NCI-H2171 treated with DMSO at 0.1 percent for 48 hours (cell line): ENCODE measurements around the gene TNS1.
A peak's percentile ranks its signal among the peaks of the same experiment; 100 is the strongest.

ENCODE experiments used
- DNase-seq: peaks from one replicate; lab custom pipeline; 2025; lab: John Stamatoyannopoulos, UW

Gene TNS1

DNA sequence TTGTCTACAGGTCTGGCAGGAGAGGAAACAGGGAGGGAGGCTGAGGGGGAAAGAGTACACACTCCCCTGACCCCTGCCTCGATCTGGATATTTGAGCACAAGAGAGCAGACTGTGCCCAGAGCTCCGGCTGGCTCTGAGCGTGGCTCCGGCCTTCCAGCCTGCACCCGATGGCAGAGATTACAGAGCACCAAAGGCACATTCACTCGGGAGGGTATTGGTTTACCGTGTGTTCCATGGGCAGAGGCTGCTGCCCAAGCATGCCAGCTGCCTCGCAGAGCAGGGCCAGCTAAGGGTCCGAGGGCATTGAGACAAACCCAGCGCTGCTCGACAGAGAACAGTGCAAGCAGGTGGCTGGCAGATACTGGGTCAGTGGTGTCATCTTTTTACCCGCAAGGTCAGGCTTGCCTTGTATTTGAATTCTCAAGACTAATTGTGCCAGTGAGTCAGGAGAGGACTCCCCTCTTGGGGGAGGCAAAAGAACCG is 132.2 kb downstream of the TNS1 start:
- DNase-seq = no peak

- no peak for DNase-seq
These were observed 133.9 kb downstream of the TNS1 start for GRCh38 chr2:217868911-217869334.

DNA sequence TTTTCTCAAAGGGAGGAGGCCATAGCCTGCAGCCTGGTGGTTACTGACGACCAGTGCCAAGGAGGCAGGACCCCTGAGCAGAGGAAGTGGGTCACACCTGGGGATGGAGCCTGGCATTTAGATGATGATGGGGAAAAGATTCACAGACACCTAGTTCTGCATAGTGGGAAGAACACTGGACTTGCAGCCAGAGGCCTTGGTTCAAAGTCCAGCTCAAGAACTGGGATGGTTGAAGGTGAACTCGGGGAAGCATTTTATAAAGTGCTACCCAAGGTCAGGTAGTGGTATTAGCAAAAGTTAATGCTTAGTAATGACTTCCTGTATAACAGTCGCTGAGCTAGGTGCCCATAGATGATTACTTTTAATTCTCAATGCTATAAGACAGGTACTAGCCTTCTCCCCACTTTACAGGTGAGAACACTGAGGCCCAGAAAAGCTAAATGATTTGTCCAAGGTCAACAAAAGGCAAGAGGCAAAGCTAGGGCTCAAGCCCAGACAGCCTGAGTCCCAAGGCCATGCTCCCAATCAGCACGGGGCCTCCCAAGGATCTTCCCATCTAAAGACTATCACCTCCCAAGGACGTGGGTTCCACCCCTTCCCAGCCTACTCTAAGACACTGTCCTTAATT is 134.4 kb downstream of the TNS1 start:
- no peak for DNase-seq

GRCh38 chr2:217866457-217866856 is 136.3 kb downstream of the TNS1 start:
- no peak for DNase-seq

DNA sequence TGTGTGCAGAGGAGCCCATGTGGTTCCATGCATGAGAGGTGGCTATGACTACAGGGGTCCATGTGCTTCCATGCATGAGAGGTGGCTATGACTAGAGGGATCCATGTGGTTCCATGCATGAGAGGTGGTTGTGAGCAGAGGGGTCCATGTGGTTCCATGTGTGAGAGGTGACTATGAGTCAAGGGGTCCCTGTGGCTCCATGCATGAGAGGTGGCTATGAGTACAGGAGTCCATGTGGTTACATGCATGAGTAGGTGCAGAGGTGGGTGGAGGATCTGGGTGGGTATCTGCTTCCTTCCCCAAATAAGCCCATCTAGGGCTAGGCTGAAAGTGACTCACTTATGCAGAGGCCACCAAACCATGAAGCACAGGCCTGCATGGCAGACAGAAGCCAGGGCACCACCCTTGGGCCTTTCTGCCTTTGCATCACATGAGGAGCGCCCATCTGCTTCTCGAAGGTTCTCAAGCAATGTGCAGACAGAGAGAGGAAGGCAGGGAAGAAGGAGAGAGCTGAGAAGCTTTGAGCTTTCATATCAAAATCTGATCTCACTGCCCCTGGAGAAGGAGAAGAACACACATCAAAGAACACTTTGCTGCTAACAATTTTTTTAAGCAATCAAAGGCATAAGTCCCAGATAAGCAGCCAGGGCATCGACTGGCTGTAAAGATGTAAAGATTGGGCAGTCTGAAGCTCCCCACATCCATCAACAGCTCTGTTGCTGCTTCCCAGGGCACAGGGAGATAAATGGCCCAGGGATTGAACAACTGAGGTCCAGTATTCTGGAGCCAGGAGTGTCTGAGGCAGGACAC is 137.6 kb downstream of the TNS1 start:
- no peak for DNase-seq

DNA sequence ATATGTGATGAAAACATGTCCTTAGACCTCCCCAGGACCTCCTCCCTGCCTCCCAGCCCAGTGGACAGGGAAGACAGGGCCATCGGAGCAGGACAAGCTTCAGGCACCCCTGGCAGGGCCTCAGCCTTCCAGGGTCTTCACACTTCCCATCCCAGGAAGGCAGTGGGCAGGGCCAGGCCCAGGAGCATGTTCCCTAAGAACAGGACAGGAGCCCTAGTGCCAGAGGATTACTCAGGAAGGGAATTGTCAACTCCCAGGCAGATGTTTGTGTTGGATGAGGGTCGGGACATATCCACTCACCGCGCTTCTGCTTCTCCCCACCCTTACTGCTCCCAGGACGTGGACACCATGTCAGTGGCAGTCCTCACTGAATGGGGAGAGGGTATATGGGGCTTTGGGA is 138.9 kb downstream of the TNS1 start:
- no peak for DNase-seq

GRCh38 chr2:217861334-217861877 is 141.4 kb downstream of the TNS1 start:
- DNase-seq = no peak

- DNase-seq = no peak
These were observed 142.9 kb downstream of the TNS1 start for GRCh38 chr2:217859926-217860325.

DNA sequence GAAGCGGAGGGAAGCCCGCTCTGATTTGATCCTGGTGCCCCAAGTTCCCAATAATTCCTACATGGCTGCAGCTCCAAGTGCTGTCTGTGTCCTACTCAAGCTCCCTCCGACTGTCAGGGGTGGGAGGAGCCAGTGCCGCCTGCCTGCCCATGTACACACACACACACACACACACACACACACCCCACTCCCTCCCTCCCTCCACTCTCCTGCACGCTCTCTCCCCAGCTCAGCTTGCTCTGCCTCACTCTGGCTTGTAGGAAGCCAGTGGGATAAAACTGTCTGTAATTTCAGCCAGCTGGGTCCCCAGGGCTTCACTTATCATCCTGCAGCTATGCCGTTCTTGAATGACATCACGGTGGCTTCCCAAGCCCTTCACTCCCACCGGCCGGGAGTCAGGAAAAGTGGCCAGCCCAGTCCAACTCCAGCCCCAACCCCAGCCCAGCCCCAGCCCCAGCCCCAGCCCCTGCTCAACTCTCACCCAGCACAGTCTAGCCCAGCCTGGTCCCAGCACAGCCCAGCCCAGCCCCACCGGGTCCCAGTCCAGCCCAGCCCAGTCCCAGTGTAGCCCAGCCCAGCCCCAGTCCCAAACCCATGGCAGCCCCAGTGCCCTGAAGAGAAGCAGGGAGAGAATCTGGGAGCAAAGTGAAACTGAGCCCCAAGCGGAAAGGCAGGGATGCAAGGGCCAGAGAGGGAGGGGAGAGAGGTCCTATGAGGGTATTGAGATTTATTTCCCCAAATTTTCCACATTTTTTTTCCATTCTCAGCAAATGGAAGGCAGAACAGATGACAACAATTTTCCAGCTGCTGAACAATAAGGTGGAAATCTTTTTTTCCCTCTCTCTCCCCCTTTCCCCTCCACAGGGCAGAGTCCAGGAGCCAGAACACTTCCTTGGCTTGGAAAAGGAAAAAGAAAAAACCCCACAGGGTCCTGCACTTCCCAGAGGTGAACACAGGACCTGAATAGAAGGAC is 144.0 kb downstream of the TNS1 start:
- DNase-seq = peak; percentile 72

GRCh38 chr2:217857624-217858506 is 144.9 kb downstream of the TNS1 start:
- no peak for DNase-seq

DNA sequence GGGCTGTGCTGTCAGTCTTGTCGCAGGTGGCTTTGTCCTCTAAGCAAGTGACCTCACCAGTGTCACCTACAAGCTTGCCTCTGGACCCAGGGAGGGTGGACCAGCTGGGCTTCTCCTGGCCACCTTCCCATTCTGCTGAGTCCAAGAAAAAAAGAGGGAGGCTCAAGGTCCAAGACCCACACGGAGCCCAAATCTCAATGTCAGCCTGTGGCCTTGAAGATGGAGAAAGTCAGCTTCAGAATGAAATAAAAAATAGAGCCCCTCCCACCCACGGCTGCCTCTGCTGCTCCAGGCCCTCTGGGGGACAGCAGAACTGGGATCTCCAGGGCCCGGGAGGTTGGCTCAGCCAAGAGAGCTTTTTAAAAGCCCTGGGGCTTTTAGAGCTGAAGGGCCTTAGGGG is 145.9 kb downstream of the TNS1 start:
- DNase-seq = no peak

GRCh38 chr2:217856159-217856558 is 146.6 kb downstream of the TNS1 start:
- no peak for DNase-seq

DNA sequence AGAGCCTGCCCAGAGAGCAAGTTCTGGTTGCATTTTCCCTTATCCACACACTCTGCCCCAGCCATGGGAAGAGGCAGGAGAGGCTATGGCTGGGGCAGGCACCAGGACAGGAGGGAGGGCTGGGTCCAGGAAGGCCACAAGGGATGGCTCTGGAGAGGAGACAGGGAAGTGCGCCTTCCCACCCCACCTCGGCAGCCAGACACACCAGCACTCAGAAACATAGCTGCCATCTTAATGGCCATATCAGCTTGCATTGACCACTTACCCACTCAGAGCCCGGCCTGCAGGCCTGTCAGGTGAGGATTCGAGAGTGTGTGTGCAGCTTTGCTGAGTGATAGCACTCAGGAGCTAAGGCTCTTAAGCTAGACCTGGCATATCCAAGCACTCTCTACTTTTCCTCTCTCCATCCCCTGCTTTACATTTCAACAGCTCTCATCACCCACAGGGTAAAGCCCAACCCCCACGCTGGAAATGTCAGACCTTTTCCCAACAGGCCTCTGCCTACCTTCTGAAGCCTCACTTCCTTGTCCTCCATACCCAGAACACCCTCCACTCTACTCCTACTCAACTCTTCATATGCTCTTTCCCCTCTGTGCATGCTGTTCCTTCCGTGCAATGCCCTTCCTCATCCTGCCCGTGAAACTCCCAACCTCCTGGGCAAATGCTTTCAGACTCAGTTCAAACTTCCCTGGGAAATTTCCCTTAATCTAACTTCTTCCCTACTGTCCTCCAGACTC is 147.9 kb downstream of the TNS1 start:
- no peak for DNase-seq

GRCh38 chr2:217853961-217854360 is 148.8 kb downstream of the TNS1 start:
- DNase-seq = no peak

GRCh38 chr2:217853301-217853881 is 149.4 kb downstream of the TNS1 start:
- no peak for DNase-seq

- no peak for DNase-seq
These were observed 150.1 kb downstream of the TNS1 start for GRCh38 chr2:217852555-217853211.

- DNase-seq = no peak
These were observed 151.4 kb downstream of the TNS1 start for GRCh38 chr2:217851191-217852020.
